Ovary (tissue), 9 donors: ENCODE results near the gene EEF1G. TPM values are rescaled to one million over a fixed set of nuclear protein-coding genes. Genes with fewer than 3 reads are reported as not detected.
A peak's percentile ranks its signal among the peaks of the same experiment; 100 is the strongest.
"Not testable (repeated sequence)": the region's sequence is repeated elsewhere in the genome, so short reads cannot be mapped to it uniquely, and the experiment has no call there.

ENCODE experiments used
- DNase-seq, 5 donors: peaks; one replicate each; pipeline ENCODE4 v3.0.0-alpha.2; 2019 to 2020
- H3K27ac ChIP-seq, 2 donors: fragments of 200-600 bp; one replicate each; pipeline versions ENCODE4 v1.5.1 to v1.8.0; 2019 to 2022
- H3K27me3 ChIP-seq: fragments of 200-600 bp; one replicate; pipeline ENCODE4 v1.8.0; 2022
- H3K36me3 ChIP-seq: fragments of 200-600 bp; sonication (generic); one replicate; pipeline ENCODE4 v1.5.1; 2019
- H3K4me1 ChIP-seq: one replicate; pipeline ENCODE4 v1.8.1; 2013; ENCODE audit warnings: mild to moderate bottlenecking, moderate library complexity; ENCODE audit not compliant: insufficient read depth
- H3K4me3 ChIP-seq: fragments of 200-600 bp; sonication (generic); one replicate; pipeline ENCODE4 v1.5.1; 2017
- H3K9me3 ChIP-seq, 2 donors: fragments of 200-600 bp in 1 of 2; sonication (generic) in 1 of 2; one replicate each; pipeline versions ENCODE4 v1.5.1 to v1.8.1; 2013 to 2019; ENCODE audit warnings: mild to moderate bottlenecking in 1 of 2, moderate library complexity in 1 of 2
- CTCF ChIP-seq, 3 donors: fragments of 450-650 bp in 2 of 3; fragments of 200-600 bp in 1 of 3; IDR thresholded peaks; one replicate each; pipeline versions ENCODE4 v1.5.1 to v1.8.0; 2016 to 2022; ENCODE audit warnings: antibody characterized with exemption in 3 of 3, mild to moderate bottlenecking in 1 of 3
- EP300 ChIP-seq: sonication (generic); formaldehyde crosslinking; IDR thresholded peaks from one replicate; pipeline ENCODE4 v1.6.1; 2017; ENCODE audit warnings: antibody characterized with exemption
- POLR2A ChIP-seq: fragments of 450-650 bp; IDR thresholded peaks from one replicate; pipeline ENCODE4 v1.6.1; 2017; ENCODE audit warnings: antibody characterized with exemption, mild to moderate bottlenecking, moderate library complexity
- WGBS, 3 donors: extraction: QIAGEN DNeasy Blood & Tissue Kit in 1 of 3; methylation state at CpG; one replicate each; pipeline versions ENCODE4 v1.1.5 to v1.1.7; 2013 to 2017; 5-methylcytosine and 5-hydroxymethylcytosine counted together
- intact Hi-C, 4 donors: fragments of 100-400 bp; cut with DNase I; formaldehyde crosslinking; loops; one replicate each; pipeline versions ENCODE4 v1.11.0 to v1.15.1; 2022 to 2023
- polyA plus RNA-seq, 2 donors: library from polyadenylated mRNA; stranded (reverse); fragments of 200-250 nt in 1 of 2; fragments of 350-450 nt in 1 of 2; fragmentation: Illumina TruSeq in 1 of 2; extraction: RNeasy Lipid Tissue Mini Kit (QIAGEN cat#74804) in 1 of 2; gene quantifications; one replicate each; pipeline ENCODE4 v1.2.3, GENCODE V29; 2013 to 2014
- total RNA-seq, 7 donors: library from RNA; depleted of rRNA in 2 of 7; stranded (reverse); fragments of >200 nt in 2 of 7; fragmentation: NEBNext Ultra II Directional in 3 of 7; extraction: Animal tissue kit (Norgen Biotek cat#: 25700) in 3 of 7; gene quantifications; one replicate each; pipeline versions ENCODE4 v1.1.0 to v1.2.4, GENCODE V29; 2016 to 2023
- donor health status: DM: no; HTN: no; CAD: no; lungs with moderate emphysema.
- donor health status: DM: no; HTN: no; CAD: no.
- donor health status: Bipolar disorder and iron deficiency.
- donor health status: DM: yes; HTN: yes; CAD: no.
- donor health status: DM: no; HTN: no; CAD: no.
- donor health status: DM: yes; HTN: yes; CAD: no.

The EEF1G gene
- total and polyA plus RNA-seq, 9 donors = 2,147 to 3,023 (median 2,476) TPM

DNA sequence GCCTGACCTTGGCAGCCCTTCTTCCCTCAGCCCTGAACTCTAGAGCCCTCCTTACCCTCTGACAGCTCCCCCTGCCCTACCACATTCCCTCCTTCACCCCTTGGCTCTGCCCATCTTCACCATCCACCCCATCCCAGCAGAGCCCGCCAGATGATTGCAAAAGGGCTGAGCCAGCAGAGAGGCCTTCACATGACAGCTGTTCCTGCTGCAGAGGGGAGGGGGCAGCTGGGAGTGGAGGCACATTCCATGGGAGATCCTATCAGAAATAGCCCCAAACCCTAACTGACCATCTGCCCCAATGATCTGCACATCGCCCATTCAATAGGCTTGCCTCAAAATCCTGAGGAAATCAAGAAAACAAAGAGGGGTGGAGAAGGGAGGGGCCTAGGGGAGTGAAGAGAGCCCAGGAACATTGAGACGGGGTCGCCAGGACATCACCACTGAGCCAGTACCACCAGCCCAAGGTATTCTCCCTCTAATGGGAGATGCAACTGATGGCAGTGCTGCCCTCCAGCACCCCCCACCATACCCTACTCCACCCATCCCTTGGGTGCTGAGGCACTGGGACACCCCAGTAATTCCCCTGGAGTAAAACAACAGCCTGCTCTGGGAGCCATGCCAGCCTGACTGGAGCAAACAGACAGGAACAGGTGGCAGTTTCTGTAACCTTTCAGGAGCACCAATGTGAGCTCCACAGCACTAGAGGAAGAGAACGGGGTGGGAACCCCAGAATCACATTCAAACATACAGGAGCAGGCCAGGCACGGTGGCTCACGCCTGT lies 19.1 kb downstream of the EEF1G start:
- H3K36me3 ChIP-seq = no peaks in the 10 kb centered on the region
- H3K4me3 ChIP-seq = no peak overlapping the region
- 86 to 89% (median 86%) methylated on average over 7 of the region's 7 CpGs for WGBS, 3 donors
- no peaks in the 10 kb centered on the region for H3K9me3 ChIP-seq
- peak in 2 of 5 donors; percentile 53 to 55 for DNase-seq
- peak overlapping the region in 1 of 2 donors; percentile 81 for H3K27ac ChIP-seq
- TF ChIP-seq EP300 (no peak), CTCF (IDR thresholded peaks at IDR 0.05) (no peak), POLR2A (no peak)
- H3K4me1 ChIP-seq = peaks cover 32% of the 10 kb centered on the region
- intact Hi-C loops = loop anchor here in 2 of 4 donors (5.0 to 10.0 kb wide), 3 partner anchors 137 to 1060 kb away; partner anchors contain the start of genes PLAAT3 (in 1 of the 2) and SCGB1A1 (in 1 of the 2)
- H3K27me3 ChIP-seq = no peaks in the 10 kb centered on the region

- Histone ChIP-seq H3K36me3 (no peaks in the 10 kb centered on the region), H3K9me3 (no peaks in the 10 kb centered on the region), H3K4me1 (peaks cover 36% of the 10 kb centered on the region), H3K27me3 (no peaks in the 10 kb centered on the region), H3K4me3 (no peak overlapping the region), H3K27ac (peak overlapping the region; percentile 51 to 81)
- TF ChIP-seq EP300 = no peak
- TF ChIP-seq POLR2A = no peak
- no peak for TF ChIP-seq CTCF (IDR thresholded peaks at IDR 0.05)
- intact Hi-C loops = loop anchor here in 1 of 4 donors (10.0 kb wide), 1 partner anchor 1061 kb away; the partner anchor contains the start of gene PLAAT3
- DNase-seq = no peak
- WGBS, 3 donors = 66 to 84% (median 81%) methylated on average over 8 of the region's 8 CpGs
Measured at GRCh38 chr11:62553839-62554361, 19.8 kb downstream of the EEF1G start.

- peak; percentile 82 to 86 (median 85) for DNase-seq
- Histone ChIP-seq H3K4me3 (no peak overlapping the region), H3K27me3 (no peaks in the 10 kb centered on the region), H3K4me1 (peaks cover 38% of the 10 kb centered on the region), H3K36me3 (no peaks in the 10 kb centered on the region), H3K27ac (peak overlapping the region; percentile 51 to 81), H3K9me3 (no peaks in the 10 kb centered on the region)
- 11% methylated on average over 15 of the region's 15 CpGs for WGBS, 3 donors
- peak; percentile 29 for TF ChIP-seq POLR2A
- no peak for TF ChIP-seq EP300
- peak in 1 of 3 donors; percentile 15 for TF ChIP-seq CTCF (IDR thresholded peaks at IDR 0.05)
- intact Hi-C loops = loop anchor here in 1 of 4 donors (10.0 kb wide), 1 partner anchor 1062 kb away; the partner anchor contains the start of gene PLAAT3
Measured at GRCh38 chr11:62553080-62553838, 20.4 kb downstream of the EEF1G start.

DNA sequence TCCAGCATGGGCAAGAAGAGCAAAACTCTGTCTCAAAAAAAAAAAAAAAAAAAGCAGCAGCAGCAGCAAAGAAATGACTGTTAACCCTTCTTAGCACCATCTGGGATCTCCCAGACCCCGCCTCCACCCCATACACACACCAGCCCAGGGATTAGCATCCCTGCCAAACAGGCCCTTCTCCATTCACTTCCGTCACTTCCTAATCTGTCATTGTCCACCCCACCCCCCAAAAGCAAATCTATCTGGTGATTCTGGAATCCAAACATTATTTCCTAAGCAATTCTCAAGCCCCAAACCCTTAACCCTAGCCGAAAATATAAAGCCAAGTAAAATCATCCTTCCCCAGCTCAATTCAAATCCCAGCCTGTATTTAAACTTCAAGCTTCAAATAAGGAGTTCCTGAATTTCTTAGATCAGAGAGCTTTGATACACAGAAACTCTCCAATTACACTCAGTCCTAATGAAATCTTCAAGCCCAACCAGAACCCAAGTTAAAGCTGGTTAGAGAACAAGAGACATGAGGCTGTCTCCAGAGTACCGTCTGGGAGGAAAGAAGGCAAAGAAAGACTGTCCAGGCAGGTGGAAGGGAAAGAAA lies 21.1 kb downstream of the EEF1G start:
- 22 to 27% (median 27%) methylated on average over 4 of the region's 4 CpGs for WGBS, 3 donors

GRCh38 chr11:62550478-62550877 lies 23.2 kb downstream of the EEF1G start:
- DNase-seq, H3K9me3 ChIP-seq, H3K36me3 ChIP-seq, H3K27ac ChIP-seq, H3K27me3 ChIP-seq, H3K4me3 ChIP-seq: not testable (repeated sequence)
- 80 to 95% (median 88%) methylated on average over 2 of the region's 2 CpGs for WGBS, 3 donors
- intact Hi-C loops = loop anchor here in 1 of 4 donors (10.0 kb wide), 1 partner anchor 1064 kb away; the partner anchor contains the start of gene PLAAT3
- H3K4me1 ChIP-seq = peaks cover 33% of the 10 kb centered on the region

More for the DNA sequence above, 21.1 kb downstream of the EEF1G start:
- H3K4me1 ChIP-seq = peaks cover 41% of the 10 kb centered on the region
- peak overlapping the region; percentile 51 to 81 for H3K27ac ChIP-seq
- H3K27me3 ChIP-seq = no peaks in the 10 kb centered on the region
- no peak overlapping the region for H3K4me3 ChIP-seq
- intact Hi-C loops = loop anchor here in 1 of 4 donors (10.0 kb wide), 1 partner anchor 1062 kb away; the partner anchor contains the start of gene PLAAT3
- H3K36me3 ChIP-seq = no peaks in the 10 kb centered on the region
- DNase-seq = no peak
- TF ChIP-seq POLR2A = no peak
- no peak for TF ChIP-seq EP300
- no peak for TF ChIP-seq CTCF (IDR thresholded peaks at IDR 0.05)
- no peaks in the 10 kb centered on the region for H3K9me3 ChIP-seq
